Heart left ventricle (tissue), 16 donors: ENCODE data around the gene LUC7L. TPM values are rescaled to one million over a fixed set of nuclear protein-coding genes. Genes with fewer than 3 reads are reported as not detected.

Source experiments
- ATAC-seq, 4 donors: fragments of 200-7000 bp; cut with Tn5 transposase; one replicate each; pipeline ENCODE4 v1.9.1; 2020 to 2022; ENCODE audit warnings: moderate library complexity in 4 of 4, mild to moderate bottlenecking in 3 of 4, moderate number of reproducible peaks in 1 of 4
- DNase-seq, 5 donors: peaks; one replicate each; pipeline ENCODE4 v3.0.0-alpha.2; 2020
- H3K27ac ChIP-seq, 12 donors: fragments of 200-600 bp; sonication (generic) in 4 of 12; one replicate each; pipeline versions ENCODE4 v1.5.0 to v1.8.0; 2016 to 2022; ENCODE audit warnings: mild to moderate bottlenecking in 2 of 12
- H3K27me3 ChIP-seq, 9 donors: fragments of 200-600 bp; sonication (generic) in 2 of 9; one replicate each; pipeline versions ENCODE4 v1.5.1 to v1.8.0; 2016 to 2022; ENCODE audit warnings: mild to moderate bottlenecking in 3 of 9
- H3K36me3 ChIP-seq, 9 donors: fragments of 200-600 bp; sonication (generic) in 2 of 9; one replicate each; pipeline versions ENCODE4 v1.5.0 to v1.8.0; 2018 to 2022; ENCODE audit warnings: mild to moderate bottlenecking in 2 of 9
- H3K4me1 ChIP-seq, 12 donors: fragments of 200-600 bp; sonication (generic) in 4 of 12; one replicate each; pipeline versions ENCODE4 v1.5.0 to v1.8.0; 2016 to 2022; ENCODE audit warnings: mild to moderate bottlenecking in 3 of 12
- H3K4me3 ChIP-seq, 12 donors: fragments of 200-600 bp; sonication (generic) in 4 of 12; one replicate each; pipeline versions ENCODE4 v1.5.0 to v1.8.0; 2017 to 2022; ENCODE audit warnings: mild to moderate bottlenecking in 9 of 12, moderate library complexity in 4 of 12
- H3K9me3 ChIP-seq, 12 donors: fragments of 200-600 bp; sonication (generic) in 4 of 12; one replicate each; pipeline versions ENCODE4 v1.5.0 to v1.8.0; 2016 to 2022; ENCODE audit warnings: mild to moderate bottlenecking in 1 of 12
- CTCF ChIP-seq, 12 donors: fragments of 200-600 bp; sonication (generic) in 4 of 12; IDR thresholded peaks; one replicate each; pipeline versions ENCODE4 v1.5.0 to v1.8.0; 2018 to 2022; ENCODE audit warnings: antibody characterized with exemption in 12 of 12, mild to moderate bottlenecking in 5 of 12
- POLR2A ChIP-seq, 2 donors: fragments of 450-650 bp; IDR thresholded peaks; one replicate each; pipeline ENCODE4 v1.6.1; 2017; ENCODE audit warnings: antibody characterized with exemption in 2 of 2, mild to moderate bottlenecking in 2 of 2, moderate library complexity in 2 of 2
- WGBS, 4 donors: extraction: QIAGEN DNeasy Blood & Tissue Kit in 2 of 4; methylation state at CpG; one replicate each; pipeline versions ENCODE4 v1.1.5 to v1.1.7; 2013 to 2018; 5-methylcytosine and 5-hydroxymethylcytosine counted together
- intact Hi-C, 10 donors: fragments of 100-400 bp; cut with DNase I; formaldehyde crosslinking; loops; one replicate each; pipeline versions ENCODE4 v1.11.1 to v1.14.2; 2022
- polyA plus RNA-seq, 2 donors: library from polyadenylated mRNA; stranded (reverse); fragments of 200-250 nt; gene quantifications; one replicate each; pipeline ENCODE4 v1.2.3, GENCODE V29; 2013
- total RNA-seq, 9 donors: library from RNA; depleted of rRNA in 2 of 9; stranded (reverse); fragments of >200 nt in 2 of 9; fragmentation: NEBNext Ultra II Directional in 3 of 9; extraction: Animal tissue kit (Norgen Biotek cat#: 25700) in 3 of 9; gene quantifications; one replicate each; pipeline versions ENCODE4 v1.1.0 to v1.2.4, GENCODE V29; 2016 to 2023
- donor health status: ischemic (EF 13 %, LVEDD 7.1; RV severe dilation, severe dysfunction).
- donor health status: healthy with polysubstance abuse.
- donor health status: DM: no; HTN: yes; CAD: no.
- donor health status: DM: no; HTN: no; CAD: no.
- donor health status: ischemic (EF 25% LVEDD 6.9; RV normal size, moderate dysfunction).
- donor health status: ischemic (EF 25% LVEDD 5.7; RV mildly dilated, moderate dysfunction).
- donor health status: healthy.
- donor health status: DM: yes; HTN: yes; CAD: no.
- donor health status: ischemic (EF 35%, LVEDD 5.7; RV mildly dilated, moderate dysfunction).
- donor health status: nonischemic (EF 11% LVEDD 7.7; RV severe dilation, severe dysfunction).
- donor health status: DM: yes; HTN: yes; CAD: no.
- donor health status: PGD.
- donor health status: ischemic (EF 29% LVEDD 5.4; RV normal size, mild dysfunction).
- donor health status: nonischemic (EF 23%, LVEDD 6.1; RV moderate dilation, normal function).

Gene LUC7L
- total and polyA plus RNA-seq, 11 donors, result 12.5 to 47.5 (median 19.4) TPM

GRCh38 chr16:192686-193085 is 36.6 kb downstream of the LUC7L start:
- Histone ChIP-seq H3K4me1 (no peaks in the 10 kb centered on the region), H3K27me3 (no peaks in the 10 kb centered on the region), H3K4me3 (no peak overlapping the region), H3K9me3 (no peaks in the 10 kb centered on the region), H3K36me3 (peaks cover 3 to 100% (median 99%) of the 10 kb centered on the region in 9 donors), H3K27ac (no peak overlapping the region)
- 94 to 97% (median 97%) methylated on average over 11 of the region's 11 CpGs for WGBS, 4 donors
- intact Hi-C loops, result no loop called here
- TF ChIP-seq CTCF (IDR thresholded peaks at IDR 0.05) (no peak), POLR2A (IDR thresholded peaks at IDR 0.05) (no peak)
- DNase-seq (no peak), ATAC-seq (no peak)

GRCh38 chr16:191831-192230 is 37.4 kb downstream of the LUC7L start:
- 88 to 96% (median 91%) methylated on average over 4 of the region's 4 CpGs for WGBS, 4 donors
- no peak overlapping the region for H3K27ac ChIP-seq
- intact Hi-C loops, result no loop called here
- no peak overlapping the region for H3K4me3 ChIP-seq
- ATAC-seq (no peak), DNase-seq (no peak)
- H3K27me3 ChIP-seq, result no peaks in the 10 kb centered on the region
- no peaks in the 10 kb centered on the region for H3K4me1 ChIP-seq
- no peaks in the 10 kb centered on the region for H3K9me3 ChIP-seq
- TF ChIP-seq POLR2A (IDR thresholded peaks at IDR 0.05) (no peak), CTCF (IDR thresholded peaks at IDR 0.05) (no peak)
- peaks cover 3 to 98% (median 96%) of the 10 kb centered on the region in 9 donors for H3K36me3 ChIP-seq

GRCh38 chr16:189604-190186 is 39.6 kb downstream of the LUC7L start:
- Histone ChIP-seq H3K27me3 (no peaks in the 10 kb centered on the region), H3K27ac (no peak overlapping the region)

GRCh38 chr16:188674-189073 is 40.6 kb downstream of the LUC7L start:
- H3K27ac ChIP-seq, result no peak overlapping the region
- H3K9me3 ChIP-seq, result no peaks in the 10 kb centered on the region
- intact Hi-C loops, result no loop called here
- WGBS, 4 donors, result 70 to 79% (median 75%) methylated on average over 8 of the region's 8 CpGs
- H3K36me3 ChIP-seq, result peaks cover 3 to 70% (median 64%) of the 10 kb centered on the region in 9 donors
- no peaks in the 10 kb centered on the region for H3K27me3 ChIP-seq
- H3K4me1 ChIP-seq, result no peaks in the 10 kb centered on the region
- no peak overlapping the region for H3K4me3 ChIP-seq
- peak in 1 of 12 donors; percentile 8 for TF ChIP-seq CTCF (IDR thresholded peaks at IDR 0.05)
- no peak for TF ChIP-seq POLR2A (IDR thresholded peaks at IDR 0.05)
- DNase-seq, result no peak
- no peak for ATAC-seq

More at GRCh38 chr16:189604-190186, 39.6 kb downstream of the LUC7L start:
- DNase-seq (no peak), ATAC-seq (no peak)
- Histone ChIP-seq H3K4me3 (no peak overlapping the region), H3K9me3 (no peaks in the 10 kb centered on the region), H3K36me3 (peaks cover 3 to 80% (median 75%) of the 10 kb centered on the region in 9 donors), H3K4me1 (no peaks in the 10 kb centered on the region)
- intact Hi-C loops, result no loop called here
- no peak for TF ChIP-seq CTCF (IDR thresholded peaks at IDR 0.05)
- TF ChIP-seq POLR2A (IDR thresholded peaks at IDR 0.05), result no peak
- 92 to 96% (median 94%) methylated on average over 34 of the region's 34 CpGs for WGBS, 4 donors
